Measurements from ENCODE around the gene SELENON.

SELENON gene

GRCh38 chr1:25799935-25800702 lies at the start of gene SELENON:
Gene SELENON, plus strand, starts transcription at chr1:25800193. Its CDS starts 38 bp downstream, at chr1:25800231.
- no peak for TF ChIP-seq CTCF (IDR thresholded peaks at IDR 0.05; ENCODE audit: low read depth, low read length)
- DNase-seq (ENCODE audit: extremely low read depth, low read depth), result no peak

- no peak for DNase-seq (ENCODE audit: extremely low read depth, low read depth)
- TF ChIP-seq CTCF (IDR thresholded peaks at IDR 0.05; ENCODE audit: low read depth, low read length), result no peak
Measured at GRCh38 chr1:25750923-25751605, 48.9 kb upstream of the SELENON start.

GRCh38 chr1:25754470-25755181 lies 45.4 kb upstream of the SELENON start:
- DNase-seq (ENCODE audit: extremely low read depth, low read depth), result no peak
- no peak for TF ChIP-seq CTCF (IDR thresholded peaks at IDR 0.05; ENCODE audit: low read depth, low read length)

GRCh38 chr1:25755475-25756125 lies 44.4 kb upstream of the SELENON start:
- DNase-seq (ENCODE audit: extremely low read depth, low read depth), result no peak
- no peak for TF ChIP-seq CTCF (IDR thresholded peaks at IDR 0.05; ENCODE audit: low read depth, low read length)

GRCh38 chr1:25756215-25756614 lies 43.8 kb upstream of the SELENON start:
- no peak for TF ChIP-seq CTCF (IDR thresholded peaks at IDR 0.05; ENCODE audit: low read depth, low read length)
- no peak for DNase-seq (ENCODE audit: extremely low read depth, low read depth)

- no peak for DNase-seq (ENCODE audit: extremely low read depth, low read depth)
- TF ChIP-seq CTCF (IDR thresholded peaks at IDR 0.05; ENCODE audit: low read depth, low read length), result no peak
Measured at GRCh38 chr1:25757151-25757845, 42.7 kb upstream of the SELENON start.
